T-cell (primary cell): ENCODE measurements around the gene MAGEB4. TPM values are rescaled to one million over a fixed set of nuclear protein-coding genes. Genes with fewer than 3 reads are reported as not detected.
"Not testable (repeated sequence)": the region's sequence is repeated elsewhere in the genome, so short reads cannot be mapped to it uniquely, and the experiment has no call there.

Experiments
- ATAC-seq, 4 experiments: fragments of 200-7000 bp in 3 of 4; fragments of 150-1000 bp in 1 of 4; cut with Tn5 transposase; replicated peaks in 1 of 4; 1 replicate in 3 of 4; 2 replicates in 1 of 4; pipeline ENCODE4 v1.10.0; 2021; ENCODE audit warnings: moderate library complexity in 3 of 4, mild to moderate bottlenecking in 2 of 4, moderate number of reproducible peaks in 1 of 4
- CTCF ChIA-PET, 2 donors: fragments of 300-600 bp; sonication (Branson Sonifier 250); formaldehyde crosslinking; loops; one replicate each; lab custom pipeline; 2022; ENCODE audit warnings: antibody characterized with exemption in 2 of 2; lab: Charles Lee
- POLR2A ChIA-PET, 2 donors: fragments of 300-600 bp; sonication (Branson Sonifier 250); formaldehyde crosslinking; loops; one replicate each; lab custom pipeline; 2022; ENCODE audit warnings: antibody characterized with exemption in 2 of 2; lab: Charles Lee
- DNase-seq, 35 experiments: peaks; one replicate each; pipeline versions ENCODE4 v3.0.0 to v3.0.0-alpha.2; 2013 to 2023
- H3K27ac ChIP-seq: one replicate; pipeline ENCODE4 v1.5.1; 2013; ENCODE audit warnings: low read length
- H3K27me3 ChIP-seq, 2 experiments: replicated peaks in 1 of 2; 1 replicate in 1 of 2; 2 replicates in 1 of 2; pipeline versions ENCODE4 v1.6.1 to v1.7.0; 2013; ENCODE audit warnings: low read length in 1 of 2, mixed read lengths in 1 of 2; ENCODE audit not compliant: control insufficient read depth in 2 of 2, insufficient read depth in 2 of 2; ENCODE audit errors: extremely low read depth in 1 of 2
- H3K36me3 ChIP-seq, 2 donors: 1 replicate in 1 of 2; 2 replicates in 1 of 2; pipeline versions ENCODE4 v1.6.1 to v1.7.0; 2013; ENCODE audit warnings: low read length in 1 of 2; ENCODE audit not compliant: control insufficient read depth in 2 of 2, insufficient read depth in 1 of 2; ENCODE audit errors: extremely low read depth in 1 of 2
- H3K4me1 ChIP-seq, 2 experiments: 1 replicate in 1 of 2; 2 replicates in 1 of 2; pipeline versions ENCODE4 v1.6.1 to v1.7.0; 2013; ENCODE audit warnings: low read length in 2 of 2, mixed read lengths in 1 of 2; ENCODE audit not compliant: insufficient read depth in 2 of 2, control insufficient read depth in 1 of 2; ENCODE audit errors: extremely low read depth in 1 of 2
- H3K4me3 ChIP-seq, 2 donors: 1 replicate in 1 of 2; 2 replicates in 1 of 2; pipeline versions ENCODE4 v1.5.1 to v1.7.0; 2013; ENCODE audit warnings: mild to moderate bottlenecking in 2 of 2, low read length in 1 of 2, moderate library complexity in 1 of 2; ENCODE audit not compliant: control insufficient read depth in 1 of 2; ENCODE audit errors: extremely low read depth in 1 of 2
- H3K9me3 ChIP-seq: 2 replicates; pipeline ENCODE4 v1.7.0; 2013
- H3K27ac Mint-ChIP-seq, 2 donors: one replicate each; pipeline ENCODE4 v1.8.0; 2020 to 2021; ENCODE audit warnings: mild to moderate bottlenecking in 2 of 2, mixed read lengths in 2 of 2
- H3K27me3 Mint-ChIP-seq, 2 donors: one replicate each; pipeline ENCODE4 v1.8.0; 2021 to 2022; ENCODE audit warnings: mixed read lengths in 2 of 2
- H3K36me3 Mint-ChIP-seq: one replicate; pipeline ENCODE4 v1.8.0; 2021; ENCODE audit warnings: mixed read lengths
- H3K4me1 Mint-ChIP-seq, 3 donors: one replicate each; pipeline ENCODE4 v1.8.0; 2020 to 2022; ENCODE audit warnings: mixed read lengths in 3 of 3, mild to moderate bottlenecking in 1 of 3
- H3K4me3 Mint-ChIP-seq, 3 donors: one replicate each; pipeline ENCODE4 v1.8.0; 2020 to 2022; ENCODE audit warnings: mild to moderate bottlenecking in 3 of 3, mixed read lengths in 3 of 3, moderate library complexity in 3 of 3
- H3K9me3 Mint-ChIP-seq, 3 donors: one replicate each; pipeline ENCODE4 v1.8.0; 2020 to 2022; ENCODE audit warnings: mixed read lengths in 3 of 3
- WGBS: methylation state at CpG from one replicate; pipeline ENCODE4 v1.1.5; 2013; ENCODE audit warnings: missing lambda C conversion rate; ENCODE audit not compliant: insufficient coverage; 5-methylcytosine and 5-hydroxymethylcytosine counted together
- total RNA-seq, 35 experiments: library from RNA in 6 of 35; stranded (reverse) in 6 of 35; fragments of 120-200 nt in 1 of 35; gene quantifications; one replicate each; pipeline versions ENCODE4 v1.2.1 to v1.2.4 and lab custom pipeline; 2013 to 2026

MAGEB4 gene
- not detected for total RNA-seq
- total RNA-seq (2013), result not detected
- 0 reads per million in 29 experiments for total RNA-seq (lab: John Stamatoyannopoulos, UW)

- CTCF ChIA-PET, result no interaction called here
- Mint-ChIP-seq H3K27me3 (peaks cover 0 to 21% of the 10 kb centered on the region in 2 donors), H3K27ac (no peak within 1 kb of the TSS), H3K4me1 (no peaks in the 10 kb centered on the region), H3K36me3 (no peaks in the 10 kb centered on the region), H3K4me3 (no peak within 1 kb of the TSS), H3K9me3 (no peaks in the 10 kb centered on the region)
- Histone ChIP-seq H3K27me3 (no peaks in the 10 kb centered on the region), H3K4me1 (no peaks in the 10 kb centered on the region), H3K9me3 (no peaks in the 10 kb centered on the region), H3K36me3 (no peaks in the 10 kb centered on the region), H3K27ac (no peak within 1 kb of the TSS), H3K4me3 (no peak within 1 kb of the TSS)
- POLR2A ChIA-PET, result no interaction called here
- ATAC-seq, result no peak
- WGBS, result 70% methylated on average over 2 of the region's 10 CpGs
- DNase-seq, result no peak
These were observed at the start of gene MAGEB4 for GRCh38 chrX:30241724-30242415. Gene MAGEB4, plus strand, starts transcription at chrX:30242000. Its CDS starts 136 bp downstream, at chrX:30242136.

GRCh38 chrX:30193910-30194309, 47.9 kb upstream of the MAGEB4 start:
- H3K4me1 Mint-ChIP-seq, POLR2A ChIA-PET, DNase-seq, ATAC-seq, H3K9me3 Mint-ChIP-seq, H3K4me3 ChIP-seq, H3K4me1 ChIP-seq, H3K36me3 Mint-ChIP-seq, H3K27ac Mint-ChIP-seq, H3K27me3 ChIP-seq, H3K36me3 ChIP-seq, H3K9me3 ChIP-seq, CTCF ChIA-PET, H3K27ac ChIP-seq, H3K4me3 Mint-ChIP-seq: not testable (repeated sequence)
- peaks cover 0 to 20% of the 10 kb centered on the region in 2 donors for H3K27me3 Mint-ChIP-seq
- WGBS, result no CpG with 5 or more reads among the region's 6 CpGs

- Histone ChIP-seq H3K27ac (no peak overlapping the region), H3K27me3 (no peaks in the 10 kb centered on the region), H3K9me3 (no peaks in the 10 kb centered on the region), H3K36me3 (no peaks in the 10 kb centered on the region), H3K4me3 (no peak overlapping the region), H3K4me1 (no peaks in the 10 kb centered on the region)
- H3K4me3 Mint-ChIP-seq, result no peak overlapping the region
- H3K27me3 Mint-ChIP-seq, result peaks cover 0 to 17% of the 10 kb centered on the region in 2 donors
- POLR2A ChIA-PET, result no interaction called here
- no peaks in the 10 kb centered on the region for H3K4me1 Mint-ChIP-seq
- H3K36me3 Mint-ChIP-seq, result no peaks in the 10 kb centered on the region
- H3K27ac Mint-ChIP-seq, result no peak overlapping the region
- WGBS, result no CpG with 5 or more reads among the region's 1 CpG
- H3K9me3 Mint-ChIP-seq, result no peaks in the 10 kb centered on the region
- CTCF ChIA-PET, result no interaction called here
- ATAC-seq (no peak), DNase-seq (no peak)
These were observed 45.5 kb upstream of the MAGEB4 start for GRCh38 chrX:30196322-30196721.

- peaks cover 0 to 5% (median 0%) of the 10 kb centered on the region in 3 donors for H3K9me3 Mint-ChIP-seq
- Histone ChIP-seq H3K36me3 (no peaks in the 10 kb centered on the region), H3K4me1 (no peaks in the 10 kb centered on the region), H3K27me3 (no peaks in the 10 kb centered on the region), H3K4me3 (no peak overlapping the region), H3K9me3 (no peaks in the 10 kb centered on the region), H3K27ac (no peak overlapping the region)
- WGBS, result no CpG with 5 or more reads among the region's 2 CpGs
- H3K4me1 Mint-ChIP-seq, result no peaks in the 10 kb centered on the region
- ATAC-seq, result no peak
- ChIA-PET POLR2A (no interaction called here), CTCF (no interaction called here)
- H3K27me3 Mint-ChIP-seq, result peaks cover 1 to 8% of the 10 kb centered on the region in 2 donors
- no peaks in the 10 kb centered on the region for H3K36me3 Mint-ChIP-seq
- no peak for DNase-seq
- no peak overlapping the region for H3K4me3 Mint-ChIP-seq
- no peak overlapping the region for H3K27ac Mint-ChIP-seq
These were observed 29.6 kb upstream of the MAGEB4 start for GRCh38 chrX:30212172-30212571.

- H3K9me3 Mint-ChIP-seq, result no peaks in the 10 kb centered on the region
- ATAC-seq (no peak), DNase-seq (no peak)
- no CpG with 5 or more reads among the region's 29 CpGs for WGBS
- Histone ChIP-seq H3K4me3 (no peak within 1 kb of the TSS), H3K9me3 (no peaks in the 10 kb centered on the region), H3K4me1 (no peaks in the 10 kb centered on the region), H3K36me3 (no peaks in the 10 kb centered on the region), H3K27ac (no peak within 1 kb of the TSS), H3K27me3 (no peaks in the 10 kb centered on the region)
- CTCF ChIA-PET, result no interaction called here
- POLR2A ChIA-PET, result no interaction called here
- H3K4me1 Mint-ChIP-seq, result no peaks in the 10 kb centered on the region
- H3K27ac Mint-ChIP-seq, result no peak within 1 kb of the TSS
- H3K4me3 Mint-ChIP-seq, result no peak within 1 kb of the TSS
- peaks cover 1 to 8% of the 10 kb centered on the region in 2 donors for H3K27me3 Mint-ChIP-seq
- H3K36me3 Mint-ChIP-seq, result no peaks in the 10 kb centered on the region
These were observed 26.4 kb upstream of the MAGEB4 start, which contains the start of gene MAGEB2 for GRCh38 chrX:30215357-30215843. Gene MAGEB2, plus strand, starts transcription at chrX:30215563. Its CDS starts 3,018 bp downstream, at chrX:30218581.

GRCh38 chrX:30217465-30217864, 24.3 kb upstream of the MAGEB4 start:
- H3K36me3 ChIP-seq, result no peaks in the 10 kb centered on the region
- H3K27ac ChIP-seq, result no peak overlapping the region
- no peaks in the 10 kb centered on the region for H3K9me3 ChIP-seq
- CTCF ChIA-PET, result no interaction called here
- no peak overlapping the region for H3K27ac Mint-ChIP-seq
- no peaks in the 10 kb centered on the region for H3K9me3 Mint-ChIP-seq
- no peak overlapping the region for H3K4me3 ChIP-seq
- DNase-seq, result no peak
- WGBS, result no CpG with 5 or more reads among the region's 1 CpG
- no peaks in the 10 kb centered on the region for H3K4me1 ChIP-seq
- no peaks in the 10 kb centered on the region for H3K27me3 ChIP-seq
- no peaks in the 10 kb centered on the region for H3K36me3 Mint-ChIP-seq
- no peak for ATAC-seq
- POLR2A ChIA-PET, result no interaction called here
- H3K27me3 Mint-ChIP-seq, result peaks cover 0 to 3% of the 10 kb centered on the region in 2 donors
- H3K4me3 Mint-ChIP-seq, result no peak overlapping the region
- H3K4me1 Mint-ChIP-seq, result no peaks in the 10 kb centered on the region
